Pancreas (tissue), 10 donors: ENCODE measurements around the gene LGR6. TPM values are rescaled to one million over a fixed set of nuclear protein-coding genes. Genes with fewer than 3 reads are reported as not detected.

Experiments
- ATAC-seq, 4 donors: fragments of 200-7000 bp; cut with Tn5 transposase; one replicate each; pipeline versions ENCODE4 v1.8.0 to v1.9.1; 2020; ENCODE audit warnings: mild to moderate bottlenecking in 4 of 4, moderate library complexity in 4 of 4
- DNase-seq, 6 donors: peaks; one replicate each; pipeline ENCODE4 v3.0.0-alpha.2; 2020
- FAIRE-seq: peaks from 2 replicates; lab custom pipeline; 2012; peaks lifted over from hg19 to GRCh38; lab: Jason Lieb, UNC
- H3K27ac ChIP-seq, 4 donors: fragments of 200-600 bp; sonication (generic); 1 replicate in 3 of 4; 2 replicates in 1 of 4; pipeline versions ENCODE4 v1.5.0 to v1.8.0; 2020
- H3K27me3 ChIP-seq, 4 donors: fragments of 200-600 bp; one replicate each; pipeline ENCODE4 v1.8.0; 2021
- H3K36me3 ChIP-seq, 3 donors: fragments of 200-600 bp; sonication (generic) in 1 of 3; one replicate each; pipeline versions ENCODE4 v1.5.0 to v1.8.0; 2020 to 2021
- H3K4me1 ChIP-seq, 3 donors: fragments of 200-600 bp; one replicate each; pipeline ENCODE4 v1.8.0; 2021
- H3K4me3 ChIP-seq, 4 donors: fragments of 200-600 bp; sonication (generic) in 2 of 4; one replicate each; pipeline versions ENCODE4 v1.5.0 to v1.8.0; 2020 to 2021
- H3K9me3 ChIP-seq, 4 donors: fragments of 200-600 bp; one replicate each; pipeline ENCODE4 v1.8.0; 2021
- WGBS, 2 donors: extraction: QIAGEN DNeasy Blood & Tissue Kit; methylation state at CpG; one replicate each; pipeline ENCODE4 v1.1.7; 2013; 5-methylcytosine and 5-hydroxymethylcytosine counted together
- intact Hi-C, 3 donors: fragments of 100-400 bp; cut with DNase I; formaldehyde crosslinking; loops; one replicate each; pipeline versions ENCODE4 v1.11.1 to v1.14.2; 2022
- polyA plus RNA-seq, 2 donors: library from polyadenylated mRNA; stranded (reverse); fragments of 200-250 nt; gene quantifications; one replicate each; pipeline ENCODE4 v1.2.3, GENCODE V29; 2013
- total RNA-seq, 6 donors: library from RNA; stranded (reverse); fragmentation: NEBNext Ultra II Directional in 4 of 6; extraction: Animal tissue kit (Norgen Biotek cat#: 25700) in 4 of 6; gene quantifications; one replicate each; pipeline versions ENCODE4 v1.2.1 to v1.2.4, GENCODE V29; 2021 to 2023
- TF ChIP-seq, protein P1 (sequence below), 4 donors: fragments of 200-600 bp; sonication (generic) in 3 of 4; IDR thresholded peaks; one replicate each; pipeline versions ENCODE4 v1.5.0 to v1.8.0; 2021; ENCODE audit warnings: antibody characterized with exemption in 4 of 4
- donor health status: healthy with polysubstance abuse.
- donor health status: DM: no; HTN: no; CAD: no; lungs with moderate emphysema.
- donor health status: DM: no; HTN: no; CAD: no.
- donor health status: control.
- donor health status: control.
- donor health status: Bipolar disorder and iron deficiency.
- donor health status: DM: yes; HTN: yes; CAD: no.
- donor health status: DM: no; HTN: no; CAD: no.
- donor health status: DM: no; HTN: no; CAD: no.
- donor health status: DM: yes; HTN: yes; CAD: no.

The LGR6 gene
- total and polyA plus RNA-seq, 8 donors: 0.06 to 0.47 (median 0.15) TPM; not detected in 3

DNA sequence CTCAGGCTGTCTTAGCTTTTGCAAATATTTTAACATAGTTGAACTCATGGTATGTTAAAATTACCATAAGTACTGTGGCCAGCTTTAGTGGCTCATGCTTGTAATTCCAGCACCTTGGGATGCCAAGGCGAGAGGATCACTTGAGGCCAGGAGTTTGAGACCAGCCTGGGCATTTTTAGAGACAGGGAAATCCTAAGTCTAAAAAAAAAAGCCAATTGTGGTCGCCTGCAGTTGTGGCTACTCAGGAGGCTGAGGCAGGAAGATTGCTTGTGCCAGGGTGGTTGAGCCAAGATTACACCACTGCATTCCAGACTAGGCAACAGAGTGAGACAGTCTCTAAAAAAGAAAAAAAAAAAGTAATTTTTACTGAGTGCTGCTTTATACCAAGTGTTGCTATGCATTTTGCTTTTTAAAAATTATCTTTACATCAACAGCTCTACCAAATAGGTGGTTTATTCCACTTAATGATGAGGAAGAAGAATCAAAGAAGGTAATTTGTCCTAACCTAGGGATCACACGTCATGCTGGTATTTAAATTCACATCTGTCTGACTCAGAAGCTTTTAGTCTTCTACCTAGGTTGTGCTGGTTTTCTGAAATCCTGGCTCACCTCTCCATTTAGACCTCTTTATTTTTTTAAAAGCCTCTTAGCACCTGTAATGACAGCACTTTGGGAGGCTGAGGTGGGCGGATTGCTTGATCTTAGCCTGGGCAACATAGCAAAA lies 171.7 kb downstream of the LGR6 start:
- Histone ChIP-seq H3K4me3 (no peak overlapping the region), H3K27me3 (no peaks in the 10 kb centered on the region), H3K36me3 (no peaks in the 10 kb centered on the region), H3K27ac (no peak overlapping the region), H3K4me1 (peaks cover 0 to 5% (median 0%) of the 10 kb centered on the region in 3 donors), H3K9me3 (no peaks in the 10 kb centered on the region)
- intact Hi-C loops: no loop called here
- TF ChIP-seq, protein P1, sequence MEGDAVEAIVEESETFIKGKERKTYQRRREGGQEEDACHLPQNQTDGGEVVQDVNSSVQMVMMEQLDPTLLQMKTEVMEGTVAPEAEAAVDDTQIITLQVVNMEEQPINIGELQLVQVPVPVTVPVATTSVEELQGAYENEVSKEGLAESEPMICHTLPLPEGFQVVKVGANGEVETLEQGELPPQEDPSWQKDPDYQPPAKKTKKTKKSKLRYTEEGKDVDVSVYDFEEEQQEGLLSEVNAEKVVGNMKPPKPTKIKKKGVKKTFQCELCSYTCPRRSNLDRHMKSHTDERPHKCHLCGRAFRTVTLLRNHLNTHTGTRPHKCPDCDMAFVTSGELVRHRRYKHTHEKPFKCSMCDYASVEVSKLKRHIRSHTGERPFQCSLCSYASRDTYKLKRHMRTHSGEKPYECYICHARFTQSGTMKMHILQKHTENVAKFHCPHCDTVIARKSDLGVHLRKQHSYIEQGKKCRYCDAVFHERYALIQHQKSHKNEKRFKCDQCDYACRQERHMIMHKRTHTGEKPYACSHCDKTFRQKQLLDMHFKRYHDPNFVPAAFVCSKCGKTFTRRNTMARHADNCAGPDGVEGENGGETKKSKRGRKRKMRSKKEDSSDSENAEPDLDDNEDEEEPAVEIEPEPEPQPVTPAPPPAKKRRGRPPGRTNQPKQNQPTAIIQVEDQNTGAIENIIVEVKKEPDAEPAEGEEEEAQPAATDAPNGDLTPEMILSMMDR (IDR thresholded peaks at IDR 0.05): no peak
- DNase-seq (no peak), ATAC-seq (peak in 1 of 4 donors; percentile 47), FAIRE-seq (no peak)
- WGBS, 2 donors: 84 to 87% methylated on average over 4 of the region's 4 CpGs

DNA sequence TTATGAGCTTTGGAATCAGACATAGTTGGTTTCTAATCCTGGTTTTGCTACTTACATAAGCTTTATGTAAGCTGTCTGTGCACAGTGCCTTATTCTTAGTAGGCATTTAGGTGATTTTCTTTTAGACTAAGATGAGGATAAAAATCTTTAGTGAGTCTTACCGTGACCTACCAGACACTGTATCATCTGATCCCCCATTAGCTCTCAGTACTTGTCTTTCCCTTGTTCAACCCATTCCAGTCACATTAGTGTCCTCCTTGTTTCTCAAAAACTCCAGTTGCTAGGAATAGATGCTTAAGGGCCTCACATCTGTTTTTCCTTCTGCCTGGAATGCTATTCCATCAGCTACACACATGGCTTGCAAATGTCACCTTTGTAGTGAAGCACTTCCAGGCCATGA lies 173.7 kb downstream of the LGR6 start:
- H3K4me3 ChIP-seq: no peak overlapping the region
- no peak for FAIRE-seq
- TF ChIP-seq, protein P1 (IDR thresholded peaks at IDR 0.05): no peak
- WGBS, 2 donors: 78 to 90% methylated on average over 1 of the region's 1 CpG
- peaks cover 0 to under 1% (median 0%) of the 10 kb centered on the region in 3 donors for H3K4me1 ChIP-seq
- intact Hi-C loops: no loop called here
- no peak overlapping the region for H3K27ac ChIP-seq
- ATAC-seq: no peak
- no peaks in the 10 kb centered on the region for H3K27me3 ChIP-seq
- H3K9me3 ChIP-seq: no peaks in the 10 kb centered on the region
- no peak for DNase-seq
- no peaks in the 10 kb centered on the region for H3K36me3 ChIP-seq

Other genes starting within 250 kb of the LGR6 start
- gene LMOD1, start 247.3 kb upstream of the LGR6 start, total RNA-seq: 1 to 10 TPM in 5 of 6 donors, under 1 TPM in 1; 0.67 to 4.5 (median 1.7) TPM
- gene LMOD1, start 247.3 kb upstream of the LGR6 start, polyA plus RNA-seq: 10 to 100 TPM in 1 of 2 donors, 1 to 10 TPM in 1; 7.1 to 13.6 TPM
- 10 to 100 TPM in 5 of 6 donors, 1 to 10 TPM in 1; 7.9 to 17.8 (median 17.1) TPM for gene TIMM17A, start 238.3 kb upstream of the LGR6 start, total RNA-seq
- gene TIMM17A, start 238.3 kb upstream of the LGR6 start, polyA plus RNA-seq: 10 to 100 TPM; 18.1 to 28.2 TPM
- gene RNPEP, start 211.2 kb upstream of the LGR6 start, total RNA-seq: 10 to 100 TPM; 19.8 to 37.6 (median 26.5) TPM
- gene RNPEP, start 211.2 kb upstream of the LGR6 start, polyA plus RNA-seq: 10 to 100 TPM; 29.0 to 43.5 TPM
- gene ELF3, start 183.2 kb upstream of the LGR6 start, total RNA-seq: 100 to 1,000 TPM in 5 of 6 donors, 10 to 100 TPM in 1; 99.3 to 278 (median 158) TPM
- 100 to 1,000 TPM; 284 to 447 TPM for gene ELF3, start 183.2 kb upstream of the LGR6 start, polyA plus RNA-seq
- gene GPR37L1, start 70.9 kb upstream of the LGR6 start, total RNA-seq: under 1 TPM in 4 of 6 donors, not detected in 2; 0.03 to 0.25 (median 0.07) TPM
- gene GPR37L1, start 70.9 kb upstream of the LGR6 start, polyA plus RNA-seq: under 1 TPM; 0.02 to 0.11 TPM
- gene ARL8A, start 49.1 kb upstream of the LGR6 start, total RNA-seq: 10 to 100 TPM; 17.9 to 30.4 (median 24.8) TPM
- 10 to 100 TPM; 14.8 to 20.5 TPM for gene ARL8A, start 49.1 kb upstream of the LGR6 start, polyA plus RNA-seq
- 1 to 10 TPM in 4 of 6 donors, under 1 TPM in 2; 0.23 to 2.9 (median 1.0) TPM for gene PTPN7, start 33.2 kb upstream of the LGR6 start, total RNA-seq
- 1 to 10 TPM in 1 of 2 donors, under 1 TPM in 1; 0.61 to 1.2 TPM for gene PTPN7, start 33.2 kb upstream of the LGR6 start, polyA plus RNA-seq
- gene UBE2T, start 148.1 kb downstream of the LGR6 start, total RNA-seq: 1 to 10 TPM in 1 of 6 donors, under 1 TPM in 4, not detected in 1; 0.35 to 1.2 (median 0.57) TPM
- 1 to 10 TPM in 1 of 2 donors, under 1 TPM in 1; 0.76 to 2.3 TPM for gene UBE2T, start 148.1 kb downstream of the LGR6 start, polyA plus RNA-seq
- 10 to 100 TPM in 5 of 6 donors, 1 to 10 TPM in 1; 8.2 to 29.4 (median 14.0) TPM for gene PPP1R12B, start 154.9 kb downstream of the LGR6 start, total RNA-seq
- gene PPP1R12B, start 154.9 kb downstream of the LGR6 start, polyA plus RNA-seq: 1 to 10 TPM; 4.4 to 5.1 TPM